Esophagus muscularis mucosa (tissue), 3 donors: ENCODE measurements around the gene OTUD4.

Source experiments
- CTCF ChIP-seq, 3 experiments: fragments of 200-600 bp in 2 of 3; fragments of 450-650 bp in 1 of 3; sonication (generic) in 2 of 3; IDR thresholded peaks; one replicate each; pipeline ENCODE4 v1.5.1; 2017 to 2019; ENCODE audit warnings: antibody characterized with exemption in 3 of 3, mild to moderate bottlenecking in 2 of 3, moderate library complexity in 1 of 3
- POLR2A ChIP-seq: fragments of 450-650 bp; IDR thresholded peaks from one replicate; pipeline ENCODE4 v1.6.1; 2017; ENCODE audit warnings: antibody characterized with exemption, moderate library complexity, mild to moderate bottlenecking, low read depth

- TF ChIP-seq CTCF (IDR thresholded peaks at IDR 0.05) (no peak), POLR2A (no peak)
Observed at GRCh38 chr4:145183581-145183980, 3.2 kb upstream of the OTUD4 start.
